Inferior parietal cortex (tissue), 1 donor: ENCODE data around the gene L1TD1.
"Not testable (repeated sequence)": the region's sequence is repeated elsewhere in the genome, so short reads cannot be mapped to it uniquely, and the experiment has no call there.

ENCODE experiments used
- DNase-seq: peaks from one replicate; pipeline ENCODE4 v3.0.0-alpha.2; 2016; ENCODE audit errors: extremely low spot score

L1TD1 gene

GRCh38 chr1:62234688-62235087 lies 40.0 kb downstream of the L1TD1 start:
- DNase-seq: no peak

GRCh38 chr1:62235576-62235975 lies 40.9 kb downstream of the L1TD1 start:
- no peak for DNase-seq

GRCh38 chr1:62237361-62237760 lies 42.7 kb downstream of the L1TD1 start:
- no peak for DNase-seq

GRCh38 chr1:62237950-62238374 lies 43.3 kb downstream of the L1TD1 start:
- no peak for DNase-seq

- DNase-seq: no peak
Measured at GRCh38 chr1:62238507-62238906, 43.9 kb downstream of the L1TD1 start.

- not testable (repeated sequence) for DNase-seq
Measured at GRCh38 chr1:62239652-62240403, 45.2 kb downstream of the L1TD1 start.

- DNase-seq: no peak
Measured at GRCh38 chr1:62240651-62241370, 46.2 kb downstream of the L1TD1 start.

GRCh38 chr1:62241371-62242131 lies 46.9 kb downstream of the L1TD1 start:
- DNase-seq: no peak

GRCh38 chr1:62244380-62244779 lies 49.7 kb downstream of the L1TD1 start:
- DNase-seq: not testable (repeated sequence)

GRCh38 chr1:62245201-62245600 lies 50.6 kb downstream of the L1TD1 start:
- DNase-seq: no peak

GRCh38 chr1:62247391-62248168 lies 52.9 kb downstream of the L1TD1 start:
- DNase-seq: no peak

- DNase-seq: no peak
Measured at GRCh38 chr1:62250126-62250726, 55.6 kb downstream of the L1TD1 start.

GRCh38 chr1:62259551-62259950 lies 64.9 kb downstream of the L1TD1 start:
- DNase-seq: no peak

GRCh38 chr1:62260688-62261087 lies 66.0 kb downstream of the L1TD1 start:
- no peak for DNase-seq
